H1 (cell line): ENCODE measurements around the gene RBM26. TPM values are rescaled to one million over a fixed set of nuclear protein-coding genes. Genes with fewer than 3 reads are reported as not detected.

Experiments
- SAP30 ChIP-seq: fragments of 300-600 bp; sonication (generic); IDR thresholded peaks from 2 replicates; pipeline ENCODE4 v1.7.1; 2012; ENCODE audit warnings: low read length, moderate library complexity, mild to moderate bottlenecking, inconsistent platforms; ENCODE audit not compliant: insufficient read depth, insufficient replicate concordance
- polyA plus RNA-seq, 7 experiments: library from polyadenylated mRNA; depleted of rRNA in 3 of 7; stranded (reverse) in 5 of 7; unstranded in 2 of 7; fragments of >200 nt in 5 of 7; fragments of 200-250 nt in 2 of 7; gene quantifications; 1 replicate in 5 of 7; 2 replicates in 1 of 7; 4 replicates in 1 of 7; pipeline versions ENCODE4 v1.2.1 to v1.2.3, GENCODE V29; 2011 to 2013; ENCODE audit warnings: missing spikeins in 2 of 7, mixed read lengths in 2 of 7
- total RNA-seq: library from RNA; stranded (reverse); fragmentation: NEBNext Ultra II Directional; extraction: Animal tissue kit (Norgen Biotek cat#: 25700); gene quantifications from 2 replicates; pipeline ENCODE4 v1.2.1, GENCODE V29; 2021

RBM26 gene
- total and polyA plus RNA-seq, 2 of the 8 experiments (the other 6 are each of a cell fraction or from before 2014, with no cell fraction given): 20.3 to 65.5 TPM

DNA sequence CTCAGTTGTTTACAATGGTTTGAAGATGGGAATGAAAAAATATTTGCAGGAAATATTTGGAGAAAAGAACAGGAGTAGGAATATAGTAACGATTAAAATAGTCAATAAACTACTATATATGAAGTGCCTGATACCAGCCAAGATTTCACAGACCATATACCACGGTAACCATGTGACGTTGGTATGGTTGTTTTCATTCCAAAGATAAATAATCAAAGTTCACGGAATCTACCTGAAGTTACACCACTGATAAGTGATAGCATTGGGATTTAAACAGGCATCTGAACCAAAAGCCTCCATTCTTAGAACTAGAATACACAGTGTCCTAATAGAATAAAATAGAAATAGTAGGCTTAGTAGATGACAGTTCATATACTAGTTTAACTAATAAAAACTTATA, 123.5 kb downstream of the RBM26 start (continued):
- no peak for TF ChIP-seq SAP30
